Measurements from ENCODE around the gene PPP2R5D.
A peak's percentile ranks its signal among the peaks of the same experiment; 100 is the strongest.

Gene PPP2R5D

GRCh38 chr6:43047998-43048397 is 63.6 kb downstream of the PPP2R5D start:
- Histone ChIP-seq H3K36me3 (ENCODE audit: control insufficient read depth, low read length) (peaks cover 10% of the 10 kb centered on the region; the same call in 1 of the 2 replicates), H3K27ac (ENCODE audit: low read depth, low read length) (no peak overlapping the region), H3K4me3 (ENCODE audit: low read length) (no peak overlapping the region), H4K20me1 (ENCODE audit: control insufficient read depth, insufficient read depth, low read depth, low read length) (no peaks in the 10 kb centered on the region), H3K9me3 (ENCODE audit: control insufficient read depth, insufficient read depth, low read length) (no peaks in the 10 kb centered on the region), H3K79me2 (ENCODE audit: control insufficient read depth, low read length) (peaks cover 5% of the 10 kb centered on the region), H3K27me3 (ENCODE audit: control insufficient read depth, low read length) (no peaks in the 10 kb centered on the region), H3F3A (ENCODE audit: control insufficient read depth, insufficient read depth) (no peaks in the 10 kb centered on the region), H3K4me2 (ENCODE audit: low read length) (no peak overlapping the region), H3K9me2 (replicated peaks; ENCODE audit: control insufficient read depth, low read length) (no peaks in the 10 kb centered on the region), H3K4me1 (ENCODE audit: control insufficient read depth, low read length) (peaks cover 6% of the 10 kb centered on the region)
- no peak for TF ChIP-seq CTCF (IDR thresholded peaks at IDR 0.05; ENCODE audit: low read depth, low read length, poor library complexity, severe bottlenecking)
- TF ChIP-seq EZH2phosphoT487 (IDR thresholded peaks at IDR 0.05; ENCODE audit: borderline replicate concordance, low read length) = no peak

- TF ChIP-seq EZH2phosphoT487 (IDR thresholded peaks at IDR 0.05; ENCODE audit: borderline replicate concordance, low read length) (no peak), CTCF (IDR thresholded peaks at IDR 0.05; ENCODE audit: low read depth, low read length, poor library complexity, severe bottlenecking) (no peak)
- Histone ChIP-seq H3K79me2 (ENCODE audit: control insufficient read depth, low read length) (peaks cover 9% of the 10 kb centered on the region), H3K36me3 (ENCODE audit: control insufficient read depth, low read length) (peaks cover 14% of the 10 kb centered on the region), H3K27me3 (ENCODE audit: control insufficient read depth, low read length) (no peaks in the 10 kb centered on the region), H3F3A (ENCODE audit: control insufficient read depth, insufficient read depth) (peaks cover 9% of the 10 kb centered on the region), H3K9me3 (ENCODE audit: control insufficient read depth, insufficient read depth, low read length) (no peaks in the 10 kb centered on the region), H3K27ac (ENCODE audit: low read depth, low read length) (no peak overlapping the region), H3K4me2 (ENCODE audit: low read length) (no peak overlapping the region), H3K4me1 (ENCODE audit: control insufficient read depth, low read length) (peaks cover 15% of the 10 kb centered on the region), H4K20me1 (ENCODE audit: control insufficient read depth, insufficient read depth, low read depth, low read length) (no peaks in the 10 kb centered on the region), H3K4me3 (ENCODE audit: low read length) (no peak overlapping the region), H3K9me2 (replicated peaks; ENCODE audit: control insufficient read depth, low read length) (no peaks in the 10 kb centered on the region)
These were observed 66.6 kb downstream of the PPP2R5D start for GRCh38 chr6:43050981-43051380.

- Histone ChIP-seq H3K27ac (ENCODE audit: low read depth, low read length) (no peak overlapping the region), H3K4me2 (ENCODE audit: low read length) (peak overlapping the region; percentile 81), H3F3A (ENCODE audit: control insufficient read depth, insufficient read depth) (peaks cover 9% of the 10 kb centered on the region), H3K9me2 (replicated peaks; ENCODE audit: control insufficient read depth, low read length) (no peaks in the 10 kb centered on the region), H3K9me3 (ENCODE audit: control insufficient read depth, insufficient read depth, low read length) (no peaks in the 10 kb centered on the region), H3K4me3 (ENCODE audit: low read length) (peak overlapping the region; percentile 80), H3K27me3 (ENCODE audit: control insufficient read depth, low read length) (no peaks in the 10 kb centered on the region), H3K4me1 (ENCODE audit: control insufficient read depth, low read length) (peaks cover 15% of the 10 kb centered on the region), H3K79me2 (ENCODE audit: control insufficient read depth, low read length) (peaks cover 9% of the 10 kb centered on the region), H4K20me1 (ENCODE audit: control insufficient read depth, insufficient read depth, low read depth, low read length) (no peaks in the 10 kb centered on the region), H3K36me3 (ENCODE audit: control insufficient read depth, low read length) (peaks cover 16% of the 10 kb centered on the region)
- TF ChIP-seq CTCF (IDR thresholded peaks at IDR 0.05; ENCODE audit: low read depth, low read length, poor library complexity, severe bottlenecking) (no peak), EZH2phosphoT487 (IDR thresholded peaks at IDR 0.05; ENCODE audit: borderline replicate concordance, low read length) (no peak)
These were observed 68.0 kb downstream of the PPP2R5D start for GRCh38 chr6:43052225-43052841.

Data from DOHH2 (cell line).